Lower lobe of right lung (tissue), 1 donor: ENCODE results near the gene CFDP1. TPM values are rescaled to one million over a fixed set of nuclear protein-coding genes. Genes with fewer than 3 reads are reported as not detected.

Experiments used
- total RNA-seq: library from RNA; stranded (reverse); fragmentation: NEBNext Ultra II Directional; extraction: Animal tissue kit (Norgen Biotek cat#: 25700); gene quantifications from one replicate; pipeline ENCODE4 v1.2.1, GENCODE V29; 2021
- donor health status: DM: no; HTN: yes; CAD: no; lungs with severe emphysema.

The CFDP1 gene
- total RNA-seq, 1 donor from 2014 or later = 57.7 TPM

Other genes with a start within 250 kb of the CFDP1 start
- 0.44 TPM for gene CTRB2, start 226.3 kb downstream of the CFDP1 start, total RNA-seq
- not detected for gene CTRB1, start 214.5 kb downstream of the CFDP1 start, total RNA-seq
- 65.1 TPM for gene BCAR1, start 181.9 kb downstream of the CFDP1 start, total RNA-seq
- 31.2 TPM for gene TMEM170A, start 31.2 kb upstream of the CFDP1 start, total RNA-seq
- gene CHST6, start 61.9 kb upstream of the CFDP1 start, total RNA-seq = 2.5 TPM
- 0.62 TPM for gene CHST5, start 102.6 kb upstream of the CFDP1 start, total RNA-seq
- 14.5 TPM for gene TMEM231, start 122.7 kb upstream of the CFDP1 start, total RNA-seq
- 120 TPM for gene GABARAPL2, start 132.9 kb upstream of the CFDP1 start, total RNA-seq
- gene ADAT1, start 189.8 kb upstream of the CFDP1 start, total RNA-seq = 50.2 TPM
- 95.9 TPM for gene KARS1, start 214.2 kb upstream of the CFDP1 start, total RNA-seq
- 58.3 TPM for gene TERF2IP, start 214.3 kb upstream of the CFDP1 start, total RNA-seq
- gene CPHXL2, start 243.5 kb upstream of the CFDP1 start, total RNA-seq = not detected